ENCODE results near the gene VPS54.

Gene VPS54

GRCh38 chr2:63846487-63846886 lies 172.7 kb downstream of the VPS54 start:
- no peak for DNase-seq (ENCODE audit: extremely low read depth in 1 of 2, low read depth in 1 of 2)

- no peak for DNase-seq (ENCODE audit: extremely low read depth in 1 of 2, low read depth in 1 of 2)
Measured at GRCh38 chr2:63845866-63846265, 173.4 kb downstream of the VPS54 start.

GRCh38 chr2:63844616-63845015 lies 174.6 kb downstream of the VPS54 start:
- no peak for DNase-seq (ENCODE audit: extremely low read depth in 1 of 2, low read depth in 1 of 2)

GRCh38 chr2:63843791-63844190 lies 175.4 kb downstream of the VPS54 start:
- no peak for DNase-seq (ENCODE audit: extremely low read depth in 1 of 2, low read depth in 1 of 2)

GRCh38 chr2:63843093-63843492 lies 176.1 kb downstream of the VPS54 start:
- no peak for DNase-seq (ENCODE audit: extremely low read depth in 1 of 2, low read depth in 1 of 2)

GRCh38 chr2:63842149-63843061 lies 176.8 kb downstream of the VPS54 start:
- no peak for DNase-seq (ENCODE audit: extremely low read depth in 1 of 2, low read depth in 1 of 2)
